NCI-H1092 (cell line): ENCODE measurements around the gene GRM1.

Source experiments
- DNase-seq: peaks from one replicate; lab custom pipeline; 2025; lab: John Stamatoyannopoulos, UW

Gene GRM1

DNA sequence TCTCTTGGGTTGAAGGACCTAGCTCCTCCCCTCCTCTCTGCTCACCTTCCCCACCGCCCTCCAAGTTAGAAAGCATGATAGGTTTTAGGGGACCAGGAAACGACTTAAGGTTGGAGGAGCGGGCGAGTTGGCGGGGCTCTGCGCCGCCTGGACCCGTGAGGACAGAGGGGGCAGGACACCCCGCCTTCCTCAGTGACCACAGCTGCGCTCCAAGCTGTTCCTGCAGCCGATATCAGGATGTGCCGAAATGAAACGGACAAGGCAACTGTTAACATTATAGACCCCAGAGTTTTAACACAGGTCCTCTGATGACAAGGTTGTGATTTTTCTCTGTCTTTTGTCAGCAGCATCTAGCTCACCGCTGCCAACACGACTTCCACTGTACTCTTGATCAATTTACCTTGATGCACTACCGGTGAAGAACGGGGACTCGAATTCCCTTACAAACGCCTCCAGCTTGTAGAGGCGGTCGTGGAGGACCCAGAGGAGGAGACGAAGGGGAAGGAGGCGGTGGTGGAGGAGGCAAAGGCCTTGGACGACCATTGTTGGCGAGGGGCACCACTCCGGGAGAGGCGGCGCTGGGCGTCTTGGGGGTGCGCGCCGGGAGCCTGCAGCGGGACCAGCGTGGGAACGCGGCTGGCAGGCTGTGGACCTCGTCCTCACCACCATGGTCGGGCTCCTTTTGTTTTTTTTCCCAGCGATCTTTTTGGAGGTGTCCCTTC is at the start of gene GRM1:
Gene GRM1, plus strand, starts transcription at position 212 of the 722 bp plus-strand sequence. Its CDS starts 456 bp downstream, at position 668.
- no peak for DNase-seq

DNA sequence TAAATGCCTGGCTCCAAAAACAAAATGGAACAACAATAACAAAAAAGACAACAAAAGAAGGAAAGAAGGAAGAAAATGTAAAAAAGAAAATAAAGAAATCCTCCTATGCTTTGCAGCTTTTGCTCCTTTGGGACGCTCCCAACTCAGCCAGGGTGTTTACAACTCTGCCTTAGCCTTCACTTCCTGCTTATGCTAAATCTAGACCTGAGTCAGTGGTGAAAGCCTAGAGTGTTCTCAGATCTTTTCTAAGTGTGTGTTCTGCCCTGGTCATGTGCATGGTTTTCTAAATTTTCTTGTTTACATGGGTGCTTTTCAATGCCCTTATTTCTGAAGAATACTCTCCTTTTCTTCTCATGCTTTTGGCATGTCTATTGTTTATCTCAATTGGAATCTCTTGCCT is 19.5 kb upstream of the GRM1 start:
- DNase-seq = no peak

DNA sequence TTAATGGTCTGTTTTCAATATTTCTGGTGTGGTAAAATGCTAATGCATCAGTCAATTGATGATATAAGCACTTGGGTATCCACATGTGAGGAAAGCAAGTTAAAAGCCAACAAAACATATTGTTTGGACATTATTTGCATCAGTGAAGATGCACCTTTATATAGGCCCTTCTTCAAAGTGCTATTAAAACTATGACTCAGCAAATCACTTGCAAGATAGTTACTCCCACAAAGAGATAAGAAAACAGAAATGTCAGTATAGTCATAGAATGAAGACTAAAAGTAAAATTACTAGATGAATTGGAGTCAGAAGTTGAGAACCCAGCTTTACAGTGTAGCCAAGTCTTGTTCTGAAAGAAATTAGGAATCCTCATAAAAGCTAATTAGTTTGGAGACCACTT is 14.6 kb upstream of the GRM1 start:
- DNase-seq = no peak

DNA sequence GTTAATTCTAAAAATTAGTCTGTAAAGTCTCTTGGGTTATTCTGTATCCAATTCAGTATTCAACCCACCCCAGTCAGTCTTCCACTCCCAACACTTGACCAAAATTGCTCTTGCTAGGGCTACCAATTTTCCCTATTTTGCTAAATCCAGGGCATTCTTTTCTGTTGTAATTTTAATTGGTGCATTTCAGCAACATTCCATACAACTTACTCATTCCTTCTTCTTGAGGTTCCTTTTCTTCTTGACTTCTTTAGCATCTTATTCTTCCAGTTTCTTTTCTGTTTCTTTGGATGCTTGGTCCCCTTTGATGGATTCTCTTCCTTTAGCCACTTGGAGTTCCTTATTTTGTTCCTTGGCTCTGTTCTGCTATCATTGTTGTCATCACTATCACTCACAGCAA is 11.2 kb upstream of the GRM1 start:
- no peak for DNase-seq

DNA sequence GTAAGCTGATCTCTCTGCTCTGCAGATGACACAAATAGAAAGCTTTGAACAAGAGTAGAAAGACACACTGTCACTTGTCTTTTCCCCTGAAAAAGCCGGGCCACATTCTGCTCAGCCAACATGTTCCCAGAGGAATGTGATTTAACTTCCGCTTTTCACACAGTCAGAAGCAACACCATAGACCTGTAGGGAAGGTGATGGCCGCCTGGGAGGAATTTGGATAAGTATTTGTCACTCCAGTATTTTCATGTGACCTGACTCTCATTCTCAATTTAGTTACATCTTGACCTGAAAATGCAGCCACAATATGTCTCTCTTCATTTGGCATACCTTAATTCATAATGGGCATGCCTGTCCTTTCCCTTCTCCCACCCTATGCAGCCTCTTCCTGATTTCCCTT is 2.0 kb upstream of the GRM1 start:
- DNase-seq = no peak

DNA sequence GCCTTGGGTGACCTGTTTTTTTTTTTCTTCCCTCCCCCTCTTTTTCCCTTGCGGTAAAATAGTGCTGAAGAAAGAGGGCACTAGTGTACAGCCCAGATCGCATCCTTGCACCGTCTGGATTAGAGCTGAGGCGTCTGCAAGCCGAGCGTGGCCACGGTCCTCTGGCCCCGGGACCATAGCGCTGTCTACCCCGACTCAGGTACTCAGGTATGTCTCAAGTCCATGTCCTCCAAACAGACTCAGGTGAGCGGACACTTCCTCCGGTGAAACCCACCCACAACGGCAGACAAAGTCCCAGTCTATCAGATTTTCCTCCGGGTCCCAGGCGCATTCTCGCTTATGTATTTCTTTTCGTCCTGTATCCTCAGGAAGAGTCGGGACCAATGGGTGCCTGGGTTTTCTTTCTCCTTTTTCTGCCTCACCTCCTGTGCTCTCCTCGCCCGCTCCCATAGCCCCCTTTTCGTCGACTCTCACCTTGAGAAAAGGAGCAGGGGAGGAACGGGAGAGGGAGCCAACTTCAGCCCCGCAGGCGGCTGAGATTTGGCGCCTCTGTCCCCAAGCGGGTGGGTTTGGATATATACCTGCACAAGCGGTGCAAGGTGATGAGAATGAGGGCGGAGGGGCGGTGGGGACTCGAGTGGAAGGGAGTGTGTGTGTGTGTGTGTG is 1.1 kb upstream of the GRM1 start:
- DNase-seq = no peak

DNA sequence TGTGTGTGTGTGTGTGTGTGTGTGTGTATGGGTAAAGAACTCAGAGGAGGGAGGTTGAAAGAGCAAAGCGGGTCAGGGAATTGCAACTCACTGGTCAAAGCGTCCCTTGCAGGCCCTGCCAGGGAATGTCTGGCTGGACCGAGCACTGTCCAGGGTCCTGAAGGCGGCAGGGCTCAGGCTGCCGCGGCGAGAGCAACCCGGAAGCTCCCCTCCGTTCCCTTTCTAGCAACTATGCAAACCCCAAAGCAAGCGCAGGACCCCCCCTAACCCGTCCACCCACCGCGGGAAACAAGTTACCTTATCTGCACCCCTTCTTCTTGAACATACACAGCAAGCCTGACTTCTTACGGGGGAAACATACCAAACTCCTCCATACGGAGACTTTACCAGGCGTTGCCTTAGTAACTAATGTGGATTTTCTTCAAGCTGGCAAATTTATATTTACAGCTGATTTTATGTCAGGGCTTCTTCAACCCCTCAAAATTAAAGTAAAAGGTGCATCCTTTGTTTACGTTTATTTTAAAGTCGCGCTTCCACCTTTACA is 538 bp upstream of the GRM1 start:
- no peak for DNase-seq

DNA sequence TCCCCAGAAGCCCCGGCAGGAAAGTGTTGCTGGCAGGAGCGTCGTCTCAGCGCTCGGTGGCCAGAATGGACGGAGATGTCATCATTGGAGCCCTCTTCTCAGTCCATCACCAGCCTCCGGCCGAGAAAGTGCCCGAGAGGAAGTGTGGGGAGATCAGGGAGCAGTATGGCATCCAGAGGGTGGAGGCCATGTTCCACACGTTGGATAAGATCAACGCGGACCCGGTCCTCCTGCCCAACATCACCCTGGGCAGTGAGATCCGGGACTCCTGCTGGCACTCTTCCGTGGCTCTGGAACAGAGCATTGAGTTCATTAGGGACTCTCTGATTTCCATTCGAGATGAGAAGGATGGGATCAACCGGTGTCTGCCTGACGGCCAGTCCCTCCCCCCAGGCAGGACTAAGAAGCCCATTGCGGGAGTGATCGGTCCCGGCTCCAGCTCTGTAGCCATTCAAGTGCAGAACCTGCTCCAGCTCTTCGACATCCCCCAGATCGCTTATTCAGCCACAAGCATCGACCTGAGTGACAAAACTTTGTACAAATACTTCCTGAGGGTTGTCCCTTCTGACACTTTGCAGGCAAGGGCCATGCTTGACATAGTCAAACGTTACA is 817 bp downstream of the GRM1 start:
- no peak for DNase-seq

DNA sequence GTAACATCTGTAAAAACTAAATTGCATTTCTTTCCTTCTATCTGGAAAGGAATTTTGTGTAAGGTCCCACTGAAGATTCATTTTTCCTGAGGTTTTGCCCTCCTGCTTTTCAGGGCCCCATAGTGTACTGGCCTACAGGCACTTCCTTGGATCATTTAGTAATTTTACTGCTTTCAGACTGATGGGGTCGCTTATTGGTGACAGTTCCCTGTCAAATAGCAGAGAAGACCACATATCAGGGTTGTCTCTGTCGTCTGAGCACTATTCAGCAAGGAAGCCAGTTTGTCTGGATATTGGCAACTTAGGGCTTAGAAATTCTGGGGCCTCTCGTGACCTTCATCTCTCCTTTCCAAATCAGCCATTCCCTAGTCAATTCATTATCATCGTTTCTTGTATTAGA is 3.5 kb downstream of the GRM1 start:
- no peak for DNase-seq

DNA sequence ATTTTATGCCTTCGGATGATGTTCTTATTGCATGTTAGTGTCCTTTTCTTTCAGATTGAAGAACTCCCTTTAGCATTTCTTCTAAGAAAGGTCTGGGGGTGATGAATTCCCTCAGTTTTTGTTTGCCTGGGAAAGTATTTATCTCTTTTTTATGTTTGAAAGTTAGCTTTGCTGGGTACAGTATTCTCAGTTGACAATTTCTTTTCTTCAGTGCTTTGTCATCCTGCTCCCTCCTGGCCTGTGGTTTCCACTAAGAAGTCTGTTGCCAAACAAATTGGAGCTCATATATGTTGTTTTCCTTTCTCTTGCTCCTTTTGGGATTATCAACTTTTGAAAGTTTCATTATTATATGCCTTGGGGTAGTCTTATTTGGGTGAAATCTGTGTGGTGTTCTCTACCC is 11.5 kb downstream of the GRM1 start:
- no peak for DNase-seq

DNA sequence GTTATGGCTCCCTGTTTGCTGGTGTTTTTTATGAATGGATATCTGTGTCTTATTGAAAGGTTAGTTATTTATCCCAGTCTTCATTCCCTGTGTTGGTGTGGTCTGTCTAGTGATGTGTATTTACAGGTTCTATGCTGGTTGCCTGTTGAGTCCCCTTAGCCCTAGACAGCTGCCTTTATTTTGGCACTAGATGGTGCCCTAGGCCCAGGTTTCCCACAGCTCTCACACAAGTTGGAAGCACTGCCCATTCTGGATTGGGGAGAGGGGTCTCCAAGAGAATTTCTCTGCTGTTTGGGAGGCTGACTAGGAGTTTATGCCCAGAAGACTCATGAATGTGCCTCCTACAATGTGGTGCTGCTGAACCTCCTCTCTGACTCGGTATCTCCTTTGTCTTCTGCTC is 12.4 kb downstream of the GRM1 start:
- no peak for DNase-seq

DNA sequence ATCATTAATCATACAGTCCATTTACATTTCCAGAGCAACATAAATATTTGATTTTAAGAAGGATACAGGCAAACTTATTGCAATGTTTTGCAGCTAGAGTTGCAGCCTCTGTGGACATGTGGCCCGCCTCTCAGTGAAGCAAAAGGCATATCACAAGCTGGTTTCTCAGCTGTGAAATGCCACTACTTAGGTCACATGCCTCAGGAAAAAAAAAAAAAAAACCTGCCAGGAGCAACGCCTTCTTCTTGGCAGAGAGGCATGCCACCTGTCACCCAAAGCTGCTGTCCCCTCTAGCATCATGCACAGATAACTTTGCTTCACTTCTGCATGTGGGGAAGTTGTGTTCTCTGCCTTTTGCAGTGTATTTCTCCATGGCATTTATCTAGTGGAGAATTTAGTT is 18.5 kb downstream of the GRM1 start:
- DNase-seq = no peak

DNA sequence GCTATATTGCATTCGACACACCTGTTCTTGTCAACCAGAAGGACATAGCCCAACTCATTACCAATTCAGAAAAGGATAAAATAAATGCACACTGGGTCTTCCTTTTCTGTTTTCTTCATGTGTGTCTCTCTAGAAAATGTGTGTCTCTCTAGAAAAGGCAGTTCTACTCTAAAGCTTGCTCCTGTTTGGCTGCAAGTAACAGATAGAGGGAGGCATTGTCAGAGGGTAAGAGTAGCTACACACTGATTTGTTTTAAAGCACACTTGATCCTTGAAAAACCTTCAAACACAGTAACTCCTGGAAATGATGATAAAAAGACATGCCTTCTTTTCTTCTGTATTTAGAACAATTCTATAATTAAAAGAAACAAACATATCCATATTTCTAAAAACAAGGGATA is 21.3 kb downstream of the GRM1 start:
- no peak for DNase-seq

DNA sequence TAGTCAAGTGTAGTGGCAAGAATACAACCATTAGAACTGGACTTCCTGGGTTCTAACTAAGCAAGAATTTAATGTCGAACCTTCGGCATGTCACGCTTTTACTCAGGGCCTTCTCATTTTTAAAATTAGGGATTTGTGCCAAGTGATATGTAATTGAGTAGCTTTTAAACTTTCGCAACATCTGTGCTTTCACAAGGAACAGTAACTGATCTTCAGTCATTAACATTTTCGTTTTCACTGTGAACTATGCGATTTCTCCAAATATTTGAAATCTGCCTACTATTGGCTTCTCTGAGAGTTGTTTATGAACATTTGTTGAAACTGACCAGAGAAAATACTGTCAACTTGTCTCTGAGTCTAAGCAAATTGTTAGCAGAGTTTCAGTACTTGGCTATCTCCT is 27.6 kb downstream of the GRM1 start:
- no peak for DNase-seq

DNA sequence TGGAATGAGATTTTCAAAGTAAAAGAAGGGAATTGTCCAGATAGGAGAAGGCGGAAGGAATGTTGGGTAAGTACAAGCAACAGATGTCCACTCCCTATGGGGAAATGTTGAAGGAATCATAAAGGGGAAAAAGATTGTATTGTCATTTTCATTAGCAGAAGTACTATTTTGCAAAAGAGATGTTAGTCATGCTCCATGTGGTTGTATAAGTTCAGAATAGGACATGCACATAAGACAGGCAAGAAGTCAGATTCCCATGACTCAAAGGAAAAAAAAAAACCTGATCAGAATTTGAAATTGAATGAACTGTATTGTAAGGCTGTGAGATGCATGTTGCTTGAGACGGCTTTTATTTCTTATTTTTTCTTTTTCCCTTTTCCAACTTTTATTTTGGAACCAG is 36.8 kb downstream of the GRM1 start:
- no peak for DNase-seq

DNA sequence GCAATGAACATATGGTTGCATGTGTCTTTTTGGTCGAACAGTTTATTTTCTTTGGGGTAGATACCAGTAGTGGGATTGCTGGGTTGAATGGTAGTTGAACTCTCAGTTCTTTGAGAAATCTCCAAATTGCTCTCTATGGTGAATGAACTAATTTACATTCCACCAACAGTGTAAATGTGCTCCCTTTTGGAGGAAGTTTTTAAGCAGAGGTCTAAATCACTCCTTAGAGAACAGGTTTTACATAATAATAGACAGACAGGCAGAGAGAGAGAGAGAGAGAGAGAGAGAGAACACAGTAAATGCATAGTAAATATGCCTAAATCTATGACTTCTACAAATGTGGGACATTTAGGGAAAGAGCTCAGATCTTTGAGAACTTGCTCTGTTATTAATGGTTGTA is 37.6 kb downstream of the GRM1 start:
- DNase-seq = no peak

DNA sequence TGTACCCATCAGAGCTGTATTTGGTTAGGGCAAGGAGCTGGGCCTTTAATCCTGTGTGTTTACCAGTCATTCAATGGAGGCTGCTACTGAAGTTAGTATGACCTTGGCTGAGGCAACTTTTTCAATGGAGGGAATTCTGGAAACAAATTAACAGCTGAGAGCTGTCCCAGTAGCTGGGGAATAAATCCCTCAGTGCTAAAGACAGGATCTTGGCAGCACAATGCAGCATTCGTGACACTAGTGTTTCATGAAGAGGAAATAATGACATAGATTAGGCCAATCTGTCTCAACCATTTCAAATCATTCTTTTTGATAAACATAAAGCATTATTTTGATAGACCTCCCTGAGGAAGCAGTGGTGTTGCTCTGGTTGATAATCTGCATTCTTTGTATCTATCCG is 42.9 kb downstream of the GRM1 start:
- no peak for DNase-seq

DNA sequence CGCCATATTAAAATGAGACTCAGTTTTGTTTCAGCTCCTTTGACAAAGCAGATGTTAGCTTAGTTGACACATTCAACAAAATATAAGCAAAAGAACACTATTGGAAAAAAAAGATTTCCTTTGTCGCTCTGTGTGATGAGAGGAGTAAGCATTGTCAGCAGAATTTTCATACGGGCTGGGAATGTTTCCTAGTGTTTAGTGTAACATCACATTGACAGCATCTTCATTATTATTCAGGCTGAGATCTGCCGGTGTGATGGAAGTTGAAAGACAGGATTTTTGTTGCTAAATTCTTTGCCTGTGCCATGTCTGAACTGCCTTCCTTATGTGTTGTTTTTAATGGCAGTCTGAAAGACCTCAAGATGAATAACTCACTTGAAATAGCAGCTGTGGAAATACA is 49.1 kb downstream of the GRM1 start:
- no peak for DNase-seq

DNA sequence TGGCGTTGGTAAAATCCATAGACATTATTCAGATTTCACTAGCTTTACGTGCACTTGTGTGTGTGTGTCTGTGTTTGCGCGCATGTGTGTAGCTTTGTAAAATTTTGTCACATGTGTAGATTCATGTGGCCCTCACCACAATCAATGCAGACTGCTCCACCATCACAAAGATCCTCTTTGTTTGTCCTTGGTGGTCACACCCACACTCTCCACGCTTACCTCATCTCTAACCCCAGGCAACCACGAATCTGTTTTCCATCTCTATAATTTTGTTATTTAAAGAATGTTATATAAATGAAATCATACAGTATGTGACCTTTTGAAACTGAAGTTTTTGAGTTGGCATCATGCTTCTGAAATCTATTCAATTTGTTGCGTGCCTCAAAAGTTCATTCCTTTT is 58.5 kb downstream of the GRM1 start:
- no peak for DNase-seq

DNA sequence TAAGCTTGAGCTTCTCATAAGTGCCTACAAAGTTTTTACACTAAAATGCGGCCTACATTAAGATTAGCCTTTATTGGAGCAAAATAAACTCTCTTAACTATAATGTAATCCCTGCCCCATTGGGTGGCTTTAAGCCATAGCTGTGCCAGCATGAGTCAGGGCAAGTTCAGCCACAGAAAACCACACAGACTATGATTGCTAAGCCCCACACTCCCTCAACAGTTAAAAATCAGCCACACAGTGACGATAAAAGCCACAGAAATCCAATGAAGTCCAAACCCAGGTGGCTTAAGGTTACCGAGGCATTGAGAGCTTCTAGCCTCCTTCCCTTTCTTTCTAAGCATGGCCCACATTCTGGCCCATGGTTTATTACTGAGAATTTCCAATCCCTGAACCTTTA is 61.6 kb downstream of the GRM1 start:
- DNase-seq = no peak

DNA sequence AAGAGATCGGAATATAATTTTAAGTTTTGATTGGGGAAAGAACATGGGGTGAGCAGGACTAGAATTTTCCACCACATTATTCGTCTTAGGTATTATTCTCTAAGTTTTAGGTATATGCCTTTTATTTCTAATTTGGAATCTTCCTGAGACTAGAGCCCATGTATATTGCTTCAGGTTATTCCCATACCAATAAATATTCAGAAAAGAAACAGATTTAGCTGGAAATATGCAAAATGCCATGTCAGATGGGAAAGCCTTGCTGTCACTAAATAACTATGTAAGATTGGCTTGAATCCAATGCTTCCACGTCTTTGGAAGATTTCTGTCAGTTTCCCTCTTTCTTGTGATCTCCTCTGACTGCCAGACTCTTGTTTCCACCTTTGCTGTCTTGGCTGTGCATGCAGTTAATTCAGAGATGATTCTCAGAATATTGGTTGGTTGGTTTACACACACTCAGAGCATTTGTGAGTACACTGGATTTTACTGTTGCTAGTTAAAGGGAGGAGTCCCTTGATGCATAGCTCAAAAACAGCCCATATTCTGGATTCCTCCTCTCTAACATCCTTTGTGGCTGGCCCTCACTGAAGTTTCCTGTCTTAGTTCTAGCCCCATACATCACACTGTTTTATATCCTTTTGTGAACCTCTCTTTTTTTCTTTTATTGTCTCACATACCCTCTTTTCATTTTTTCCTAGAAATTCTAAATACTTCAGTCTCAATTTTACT is 64.3 kb downstream of the GRM1 start:
- no peak for DNase-seq

DNA sequence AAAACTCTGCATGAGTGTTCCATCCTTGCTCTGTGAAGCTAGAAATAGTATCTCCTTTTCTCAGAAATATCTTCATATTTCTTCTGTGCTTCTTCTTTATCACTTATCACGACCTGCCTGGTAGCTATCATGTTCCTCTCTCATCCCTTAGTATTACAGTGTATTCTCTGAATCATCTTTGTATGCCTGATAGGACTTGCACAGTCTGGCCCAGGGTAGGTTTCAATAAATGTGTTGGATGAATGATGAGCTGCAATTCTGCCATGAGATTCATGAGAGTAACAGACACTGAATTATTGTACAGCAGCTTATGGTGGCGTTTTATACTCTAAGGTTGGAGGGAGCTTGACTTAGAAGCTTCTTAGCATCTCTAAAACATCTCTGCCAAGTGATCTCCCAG is 66.6 kb downstream of the GRM1 start:
- no peak for DNase-seq

DNA sequence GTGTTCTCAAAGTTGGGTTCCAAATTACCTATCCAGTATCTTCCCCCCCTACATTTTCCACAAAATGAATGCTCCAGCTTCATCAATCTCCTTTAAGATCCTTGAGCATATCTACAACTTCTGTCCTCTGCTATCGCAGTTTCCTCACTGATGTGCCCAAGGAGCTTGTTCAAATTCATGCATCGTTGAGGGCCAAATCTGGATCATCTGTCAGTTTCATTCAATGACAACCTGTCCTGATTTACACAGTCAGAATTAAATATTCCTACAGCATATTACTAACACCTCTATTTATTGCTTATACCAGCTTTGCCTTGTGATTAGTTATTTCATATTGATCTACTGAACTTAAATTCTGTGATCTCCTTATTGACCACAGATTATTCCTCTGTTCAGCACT is 68.7 kb downstream of the GRM1 start:
- no peak for DNase-seq
